GM18505 (cell line): ENCODE measurements around the gene ECEL1.
"Not testable (repeated sequence)": the region's sequence is repeated elsewhere in the genome, so short reads cannot be mapped to it uniquely, and the experiment has no call there.

ENCODE experiments used
- ATAC-seq: cut with Tn5 transposase; IDR thresholded peaks from one replicate; pipeline ENCODE4 v1.9.1; 2021; ENCODE audit not compliant: unreplicated experiment
- POLR2A ChIP-seq: IDR thresholded peaks from 4 replicates; pipeline ENCODE4 v1.6.1; 2011; ENCODE audit warnings: borderline replicate concordance; ENCODE audit not compliant: insufficient read depth, insufficient read length; ENCODE audit errors: extremely low read depth

The ECEL1 gene

GRCh38 chr2:232457121-232458011, 30.3 kb downstream of the ECEL1 start:
- no peak for ATAC-seq
- TF ChIP-seq POLR2A = no peak

GRCh38 chr2:232456296-232457120, 31.1 kb downstream of the ECEL1 start:
- no peak for ATAC-seq
- no peak for TF ChIP-seq POLR2A

GRCh38 chr2:232455426-232456255, 32.0 kb downstream of the ECEL1 start, which contains the start of gene ALPI:
ALPI (plus strand) TSS chr2:232456153; CDS start chr2:232456200, 47 bp downstream.
- no peak for TF ChIP-seq POLR2A
- no peak for ATAC-seq

GRCh38 chr2:232454630-232455029, 33.0 kb downstream of the ECEL1 start:
- no peak for TF ChIP-seq POLR2A
- ATAC-seq = no peak

- not testable (repeated sequence) for ATAC-seq
Observed at GRCh38 chr2:232451645-232452044, 36.0 kb downstream of the ECEL1 start.

- no peak for TF ChIP-seq POLR2A
- no peak for ATAC-seq
Observed at GRCh38 chr2:232449964-232450363, 37.7 kb downstream of the ECEL1 start.

- no peak for TF ChIP-seq POLR2A
- no peak for ATAC-seq
Observed at GRCh38 chr2:232448304-232448690, 39.3 kb downstream of the ECEL1 start.

- TF ChIP-seq POLR2A = no peak
- no peak for ATAC-seq
Observed at GRCh38 chr2:232447638-232448303, 39.9 kb downstream of the ECEL1 start.

- no peak for TF ChIP-seq POLR2A
- no peak for ATAC-seq
Observed at GRCh38 chr2:232447091-232447620, 40.5 kb downstream of the ECEL1 start.

- ATAC-seq = not testable (repeated sequence)
Observed at GRCh38 chr2:232446266-232446777, 41.3 kb downstream of the ECEL1 start.

GRCh38 chr2:232445149-232445885, 42.3 kb downstream of the ECEL1 start:
- not testable (repeated sequence) for ATAC-seq
